Kidney capillary endothelial cell (primary cell): ENCODE data around the gene VRK2.
"Not testable (repeated sequence)": the region's sequence is repeated elsewhere in the genome, so short reads cannot be mapped to it uniquely, and the experiment has no call there.

Experiments
- DNase-seq: peaks from one replicate; pipeline ENCODE4 v3.0.0-alpha.2; 2018; ENCODE audit warnings: low spot score

The VRK2 gene

DNA sequence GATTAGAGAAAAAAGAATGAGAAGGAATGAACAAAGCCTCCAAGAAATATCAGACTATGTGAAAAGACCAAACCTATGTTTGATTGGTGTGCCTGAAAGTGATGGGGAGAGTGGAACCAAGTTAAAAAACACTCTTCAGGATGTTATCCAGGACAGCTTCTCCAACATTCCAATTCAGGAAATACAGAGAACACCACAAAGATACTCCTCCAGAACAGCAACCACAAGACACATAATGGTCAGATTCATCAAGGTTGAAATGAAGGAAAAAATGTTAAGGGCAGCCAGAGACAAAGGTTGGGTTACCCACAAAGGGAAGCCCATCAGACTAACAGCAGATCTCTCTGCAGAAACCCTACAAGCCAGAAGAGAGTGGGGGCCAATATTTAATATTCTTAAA is 123.2 kb downstream of the VRK2 start:
- DNase-seq: not testable (repeated sequence)

DNA sequence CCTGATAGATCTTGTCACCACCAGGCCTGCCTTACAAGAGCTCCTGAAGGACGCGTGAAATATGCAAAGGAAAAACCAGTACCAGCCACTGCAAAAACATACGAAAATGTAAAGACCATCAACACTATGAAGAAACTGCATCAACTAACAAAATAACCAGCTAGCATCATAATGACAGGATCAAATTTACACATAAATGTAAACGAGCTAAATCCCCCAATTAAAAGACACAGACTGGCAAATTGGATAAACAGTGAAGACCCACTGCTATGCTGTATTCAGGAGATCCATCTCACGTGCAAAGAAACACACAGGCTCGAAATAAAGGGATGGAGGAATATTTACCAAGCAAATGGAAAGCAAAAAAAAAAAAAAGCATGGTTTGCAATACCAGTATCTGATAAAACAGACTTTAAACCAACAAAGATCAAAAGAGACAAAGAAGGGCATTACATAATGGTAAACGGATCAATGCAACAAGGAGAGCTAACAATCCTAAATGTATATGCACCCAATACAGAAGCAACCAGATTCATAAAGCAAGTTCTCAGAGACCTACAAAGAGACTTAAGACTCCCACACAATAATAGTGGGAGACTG is 123.8 kb downstream of the VRK2 start:
- not testable (repeated sequence) for DNase-seq

GRCh38 chr2:58171831-58172230 is 125.2 kb downstream of the VRK2 start:
- DNase-seq: not testable (repeated sequence)

DNA sequence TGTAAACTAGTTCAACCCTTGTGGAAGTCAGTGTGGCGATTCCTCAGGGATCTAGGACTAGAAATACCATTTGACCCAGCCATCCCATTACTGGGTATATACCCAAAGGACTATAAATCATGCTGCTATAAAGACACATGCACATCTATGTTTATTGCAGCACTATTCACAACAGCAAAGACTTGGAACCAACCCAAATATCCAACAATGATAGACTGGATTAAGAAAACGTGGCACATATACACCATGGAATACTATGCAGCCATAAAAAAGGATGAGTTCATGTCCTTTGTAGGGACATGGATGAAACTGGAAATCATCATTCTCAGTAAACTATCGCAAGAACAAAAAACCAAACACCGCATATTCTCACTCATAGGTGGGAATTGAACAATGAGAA is 130.6 kb downstream of the VRK2 start:
- DNase-seq: not testable (repeated sequence)

DNA sequence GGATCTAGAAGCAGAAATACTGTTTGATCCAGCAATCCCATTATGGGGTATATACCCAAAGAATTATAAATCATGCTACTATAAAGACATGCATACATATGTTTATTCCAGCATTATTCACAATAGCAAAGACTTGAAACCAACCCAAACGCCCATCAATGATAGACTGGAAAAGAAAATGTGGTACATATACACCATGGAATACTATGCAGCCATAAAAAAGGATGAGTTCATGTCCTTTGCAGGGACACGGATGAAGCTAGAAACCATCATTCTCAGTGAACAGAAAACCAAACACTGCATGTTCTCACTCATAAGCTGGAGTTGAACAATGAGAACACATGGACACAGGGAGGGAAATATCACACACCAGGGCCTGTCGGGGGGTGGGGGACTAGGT is 133.6 kb downstream of the VRK2 start:
- not testable (repeated sequence) for DNase-seq

DNA sequence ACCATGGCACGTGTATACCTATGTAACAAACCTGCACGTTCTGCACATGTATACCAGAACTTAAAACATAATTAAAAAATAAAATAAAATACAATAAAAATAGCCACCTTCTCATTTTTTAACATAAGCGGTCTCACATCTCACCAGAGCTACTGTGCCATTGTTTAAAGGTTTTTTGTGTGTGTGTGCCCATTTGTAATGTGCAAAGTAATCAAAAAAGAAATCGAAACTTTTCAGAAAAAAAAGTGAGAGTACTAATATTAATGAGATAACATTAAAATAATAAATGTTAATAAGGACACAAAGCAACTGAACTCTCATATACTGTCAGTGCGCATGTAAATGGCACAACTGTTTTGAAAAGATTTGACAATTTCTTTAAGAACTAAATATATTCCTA is 134.0 kb downstream of the VRK2 start:
- no peak for DNase-seq

- no peak for DNase-seq
Measured at GRCh38 chr2:58182527-58182926, 135.9 kb downstream of the VRK2 start.

- DNase-seq: no peak
Measured at GRCh38 chr2:58186501-58186900, 139.9 kb downstream of the VRK2 start.

DNA sequence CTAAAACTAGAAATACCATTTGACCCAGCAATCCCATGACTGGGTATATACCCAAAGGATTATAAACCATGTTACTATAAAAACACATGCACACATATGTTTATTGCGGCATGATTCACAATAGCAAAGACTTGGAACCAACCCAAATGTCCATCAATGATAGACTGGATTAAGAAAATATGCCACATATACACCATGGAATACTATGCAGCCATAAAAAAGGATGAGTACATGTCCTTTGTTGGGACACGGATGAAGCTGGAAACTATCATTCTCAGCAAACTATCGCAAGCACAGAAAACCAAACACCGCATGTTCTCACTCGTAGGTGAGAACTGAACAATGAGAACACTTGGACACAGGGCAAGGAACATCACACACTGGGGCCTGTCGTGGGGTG is 140.4 kb downstream of the VRK2 start:
- not testable (repeated sequence) for DNase-seq

- no peak for DNase-seq
Measured at GRCh38 chr2:58194458-58194857, 147.9 kb downstream of the VRK2 start.

GRCh38 chr2:58195662-58196061 is 149.1 kb downstream of the VRK2 start:
- DNase-seq: no peak

GRCh38 chr2:58197894-58198293 is 151.3 kb downstream of the VRK2 start:
- DNase-seq: no peak

- DNase-seq: no peak
Measured at GRCh38 chr2:58202404-58202803, 155.8 kb downstream of the VRK2 start.

- DNase-seq: no peak
Measured at GRCh38 chr2:58203018-58203417, 156.4 kb downstream of the VRK2 start.

DNA sequence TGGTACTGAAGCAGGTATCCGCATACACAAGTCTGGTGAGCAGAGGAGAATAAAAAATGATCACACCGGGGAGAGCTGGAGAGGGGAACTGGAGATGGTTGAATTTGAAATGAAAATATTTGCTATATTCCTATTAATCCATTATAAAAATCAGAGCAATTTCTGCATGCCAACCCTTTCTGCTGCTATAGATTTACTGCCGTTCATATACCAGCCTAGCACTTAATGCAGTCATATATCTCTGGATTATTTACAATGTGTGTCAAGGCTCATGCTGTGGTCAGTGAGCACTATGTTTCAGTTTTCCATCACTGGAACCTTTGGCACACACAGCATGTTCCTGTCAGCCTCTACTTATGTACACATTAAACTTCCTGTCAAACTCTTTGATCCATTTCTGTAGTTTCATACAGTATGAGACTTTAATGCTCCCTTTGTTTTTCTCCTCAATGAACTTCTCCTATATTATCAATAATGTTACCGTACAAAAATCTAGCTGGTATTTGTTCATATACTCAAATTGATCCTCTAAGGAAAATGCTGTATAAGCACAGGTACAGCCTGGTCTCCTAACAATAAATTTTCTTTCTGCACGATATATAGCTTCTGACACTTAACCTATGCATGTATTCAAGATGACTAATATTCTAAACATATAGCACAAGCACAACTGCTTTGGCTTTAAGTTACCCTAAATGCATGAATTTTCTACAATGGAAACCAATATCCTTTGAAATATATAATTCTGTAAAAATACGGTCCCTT is 157.8 kb downstream of the VRK2 start:
- no peak for DNase-seq

GRCh38 chr2:58206785-58207184 is 160.2 kb downstream of the VRK2 start:
- DNase-seq: no peak

GRCh38 chr2:58207189-58207588 is 160.6 kb downstream of the VRK2 start:
- no peak for DNase-seq
